NCI-H2081 treated with DMSO at 0.1 percent for 48 hours (cell line): ENCODE results near the gene MAPKAPK5.
A peak's percentile ranks its signal among the peaks of the same experiment; 100 is the strongest.
"Not testable (repeated sequence)": the region's sequence is repeated elsewhere in the genome, so short reads cannot be mapped to it uniquely, and the experiment has no call there.

Source experiments
- DNase-seq: peaks from one replicate; lab custom pipeline; 2025; lab: John Stamatoyannopoulos, UW

MAPKAPK5 gene, protein sequence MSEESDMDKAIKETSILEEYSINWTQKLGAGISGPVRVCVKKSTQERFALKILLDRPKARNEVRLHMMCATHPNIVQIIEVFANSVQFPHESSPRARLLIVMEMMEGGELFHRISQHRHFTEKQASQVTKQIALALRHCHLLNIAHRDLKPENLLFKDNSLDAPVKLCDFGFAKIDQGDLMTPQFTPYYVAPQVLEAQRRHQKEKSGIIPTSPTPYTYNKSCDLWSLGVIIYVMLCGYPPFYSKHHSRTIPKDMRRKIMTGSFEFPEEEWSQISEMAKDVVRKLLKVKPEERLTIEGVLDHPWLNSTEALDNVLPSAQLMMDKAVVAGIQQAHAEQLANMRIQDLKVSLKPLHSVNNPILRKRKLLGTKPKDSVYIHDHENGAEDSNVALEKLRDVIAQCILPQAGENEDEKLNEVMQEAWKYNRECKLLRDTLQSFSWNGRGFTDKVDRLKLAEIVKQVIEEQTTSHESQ

DNA sequence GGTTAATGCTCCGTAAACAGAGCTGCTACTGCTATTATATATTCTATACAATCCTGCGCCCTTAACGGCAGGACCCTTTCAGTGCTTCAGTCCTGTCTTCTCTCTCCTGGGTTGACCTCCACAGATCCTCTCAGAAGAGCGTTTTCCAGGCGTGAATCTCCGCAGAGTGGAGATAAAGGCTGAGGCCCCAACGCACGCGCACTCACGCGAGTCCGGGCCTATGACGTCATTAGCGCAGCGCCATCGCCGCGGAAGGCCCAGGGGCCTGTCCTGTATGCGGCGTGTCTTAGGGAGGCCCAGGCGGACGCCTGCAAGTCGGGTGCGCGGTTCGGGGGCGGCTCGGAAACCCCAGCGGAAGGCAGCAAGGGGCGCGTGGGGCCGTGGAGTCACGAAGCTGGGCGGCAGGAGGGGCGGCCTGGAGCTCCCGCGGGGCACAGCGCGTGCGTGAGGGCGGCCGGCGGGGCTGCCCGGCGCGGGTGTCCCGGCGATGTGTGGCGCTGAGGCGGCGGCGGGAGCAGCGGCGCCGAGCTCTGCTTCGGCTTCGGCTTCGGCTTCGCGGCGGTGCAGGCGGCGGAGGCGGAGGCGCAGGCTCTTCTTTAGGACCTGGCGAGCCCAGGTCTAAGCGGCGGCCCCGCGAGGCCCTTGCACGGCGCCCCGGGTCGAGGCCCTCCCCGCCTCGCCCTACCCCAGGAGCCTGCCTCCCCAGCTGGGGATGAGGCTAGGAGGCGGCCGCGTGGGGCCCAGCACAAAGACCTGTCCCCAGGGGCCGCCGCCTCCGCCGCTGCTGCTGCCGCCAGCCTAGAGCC is at the start of gene MAPKAPK5:
Gene MAPKAPK5, plus strand, starts transcription at position 479 of the 806 bp plus-strand sequence. CDS start 506 bp downstream, outside the sequence.
- peak; percentile 80 for DNase-seq

- no peak for DNase-seq
Observed at GRCh38 chr12:111792856-111793235, 49.2 kb upstream of the MAPKAPK5 start.

DNA sequence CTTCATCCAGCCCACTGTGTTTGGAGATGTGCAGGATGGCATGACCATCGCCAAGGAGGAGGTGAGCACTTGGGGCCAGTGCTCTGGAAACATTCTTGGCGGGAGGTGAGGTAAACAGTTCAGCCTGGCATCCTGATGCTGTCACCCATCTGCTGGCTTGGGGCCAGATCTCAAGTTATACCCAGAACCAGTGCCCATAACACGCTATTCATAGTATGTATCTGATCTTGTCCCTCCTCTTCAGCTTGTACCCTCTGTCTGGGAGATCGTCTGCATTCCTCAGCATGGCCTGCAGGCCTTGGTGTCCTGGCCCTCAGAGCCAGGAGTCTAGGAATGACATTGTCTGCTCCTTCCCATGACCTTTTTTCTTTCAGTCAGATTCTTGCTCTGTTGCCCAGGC is 43.8 kb upstream of the MAPKAPK5 start:
- DNase-seq: no peak

DNA sequence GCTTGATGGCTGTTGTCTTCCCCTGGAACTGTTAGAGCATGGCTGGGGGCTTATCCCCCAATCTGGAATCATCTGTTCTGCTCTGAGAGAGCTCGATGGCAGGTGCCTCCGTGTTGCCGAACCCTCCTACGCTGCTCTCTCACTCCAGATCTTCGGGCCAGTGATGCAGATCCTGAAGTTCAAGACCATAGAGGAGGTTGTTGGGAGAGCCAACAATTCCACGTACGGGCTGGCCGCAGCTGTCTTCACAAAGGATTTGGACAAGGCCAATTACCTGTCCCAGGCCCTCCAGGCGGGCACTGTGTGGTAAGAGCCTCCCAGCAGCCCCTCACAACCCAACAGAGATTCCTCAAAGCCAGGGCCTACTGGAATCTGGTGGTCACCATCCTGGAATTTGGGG is 42.3 kb upstream of the MAPKAPK5 start:
- DNase-seq: no peak

DNA sequence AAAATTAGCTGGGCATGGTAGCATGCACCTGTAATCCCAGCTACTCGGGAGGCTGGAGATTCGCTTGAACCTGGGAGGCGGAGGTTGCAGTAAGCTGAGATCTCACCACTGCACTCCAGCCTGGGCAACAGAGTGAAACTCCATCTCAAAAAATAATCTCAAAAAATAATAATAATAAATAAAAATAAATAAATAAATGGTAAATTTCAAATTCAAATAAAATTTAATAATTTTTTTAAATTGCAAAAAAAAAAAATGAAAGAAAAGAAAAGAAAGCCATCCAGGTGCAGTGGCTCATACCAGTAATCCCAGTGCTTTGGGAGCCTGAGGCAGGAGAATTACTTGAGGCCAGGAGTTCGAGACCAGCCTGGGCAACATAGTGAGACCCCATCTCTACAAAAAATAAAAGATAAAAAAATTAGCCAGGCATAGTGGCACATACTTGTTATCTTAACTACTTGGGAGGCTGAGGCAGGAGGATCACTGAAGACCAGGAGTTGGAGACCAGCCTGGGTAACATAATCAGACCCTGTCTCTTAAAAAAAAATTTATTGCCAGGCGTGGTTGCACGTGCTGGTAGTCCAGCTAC is 38.9 kb upstream of the MAPKAPK5 start:
- no peak for DNase-seq

DNA sequence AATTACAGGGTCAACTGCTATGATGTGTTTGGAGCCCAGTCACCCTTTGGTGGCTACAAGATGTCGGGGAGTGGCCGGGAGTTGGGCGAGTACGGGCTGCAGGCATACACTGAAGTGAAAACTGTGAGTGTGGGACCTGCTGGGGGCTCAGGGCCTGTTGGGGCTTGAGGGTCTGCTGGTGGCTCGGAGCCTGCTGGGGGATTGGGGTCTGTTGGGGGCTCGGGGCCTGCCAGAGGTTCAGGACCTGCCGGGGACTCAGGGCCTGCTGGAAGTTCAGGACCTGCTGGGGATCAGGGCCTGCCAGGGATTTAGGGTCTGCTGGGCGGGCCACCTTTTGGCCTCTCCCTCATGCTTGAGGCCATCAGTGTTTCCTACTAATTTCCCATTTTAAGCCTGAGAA is 38.2 kb upstream of the MAPKAPK5 start:
- no peak for DNase-seq

GRCh38 chr12:111806304-111806703 is 35.7 kb upstream of the MAPKAPK5 start:
- no peak for DNase-seq

DNA sequence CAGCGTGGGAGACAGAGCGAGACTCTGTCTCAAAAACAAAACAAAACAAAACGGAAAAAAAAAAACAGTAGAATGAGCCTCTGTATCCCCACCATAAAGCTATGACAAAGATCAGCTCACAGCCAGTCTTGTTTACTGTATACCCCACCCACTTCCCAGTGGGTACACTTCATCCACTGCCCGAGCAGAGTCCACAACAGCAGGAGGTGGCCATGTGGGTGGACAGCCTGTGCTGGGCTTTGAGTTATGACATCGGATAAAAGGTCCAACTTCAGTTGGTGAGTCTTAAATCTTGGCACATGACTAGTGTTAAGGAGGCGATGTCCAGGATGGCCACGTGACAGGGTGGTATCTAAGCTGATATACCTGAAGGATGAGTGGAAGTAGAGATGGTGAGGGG is 34.8 kb upstream of the MAPKAPK5 start:
- no peak for DNase-seq

GRCh38 chr12:111812881-111813741 is 28.9 kb upstream of the MAPKAPK5 start:
- peak; percentile 62 for DNase-seq

- no peak for DNase-seq
Observed at GRCh38 chr12:111816065-111816615, 25.9 kb upstream of the MAPKAPK5 start.

DNA sequence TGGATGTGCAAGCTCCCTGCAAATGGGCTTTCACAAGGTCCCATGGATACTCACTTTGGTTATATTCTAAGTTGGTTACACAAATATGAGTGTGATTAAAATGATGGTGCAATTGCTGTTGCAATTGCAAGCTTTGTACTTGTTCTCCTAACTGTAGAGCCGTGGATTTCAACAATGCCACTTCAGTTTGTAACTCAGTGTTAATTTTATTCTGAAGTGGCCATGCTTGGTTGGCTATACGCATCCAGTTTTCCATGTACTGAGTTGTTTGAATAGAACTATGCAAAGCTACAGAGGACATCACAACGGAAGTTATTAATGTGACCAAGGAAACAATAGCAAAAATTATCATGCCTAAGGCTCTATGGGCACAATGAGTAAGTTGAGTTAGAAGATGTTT is 25.1 kb upstream of the MAPKAPK5 start:
- not testable (repeated sequence) for DNase-seq

DNA sequence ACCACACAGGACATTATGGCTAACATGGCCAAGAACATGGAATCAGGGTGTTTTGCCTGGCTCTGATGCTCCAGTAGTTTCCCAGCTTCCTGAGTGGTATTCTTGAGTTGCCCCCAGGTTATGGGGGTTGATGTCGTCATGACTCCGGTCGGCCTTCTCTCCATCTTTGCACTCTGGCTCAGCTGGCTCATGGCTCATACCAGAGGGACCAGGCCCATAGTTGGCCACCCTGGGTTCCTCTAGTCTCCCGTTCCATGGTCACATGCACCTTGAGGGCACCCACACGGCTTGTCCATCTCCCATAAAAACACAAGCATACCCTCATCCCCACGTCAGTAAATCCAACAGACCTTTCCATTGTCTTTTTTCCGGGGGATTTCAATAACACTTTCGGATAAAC is 23.7 kb upstream of the MAPKAPK5 start:
- no peak for DNase-seq

GRCh38 chr12:111819191-111820158 is 22.6 kb upstream of the MAPKAPK5 start:
- peak; percentile 62 for DNase-seq

- DNase-seq: not testable (repeated sequence)
Observed at GRCh38 chr12:111820828-111821227, 21.2 kb upstream of the MAPKAPK5 start.

- DNase-seq: no peak
Observed at GRCh38 chr12:111822886-111823285, 19.1 kb upstream of the MAPKAPK5 start.

DNA sequence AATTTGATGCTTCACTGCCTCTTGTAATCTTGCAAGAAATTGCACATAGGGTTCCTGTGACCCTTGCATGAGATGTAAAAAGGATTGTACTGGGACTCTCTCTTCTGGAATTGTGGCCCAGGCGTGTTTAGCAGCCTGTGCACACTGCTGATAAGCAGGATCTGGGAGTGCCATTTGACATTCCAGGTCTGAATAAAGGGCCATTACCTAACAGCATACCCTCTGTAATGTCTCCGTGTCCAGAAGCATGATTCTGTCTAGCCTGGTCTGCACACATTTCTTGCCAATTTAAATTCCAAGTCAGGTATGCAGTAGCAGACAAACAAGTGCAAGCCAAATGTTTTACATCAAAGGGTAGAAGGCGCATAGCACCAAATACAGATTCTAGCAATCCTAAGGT is 18.1 kb upstream of the MAPKAPK5 start:
- no peak for DNase-seq

GRCh38 chr12:111824312-111824711 is 17.7 kb upstream of the MAPKAPK5 start:
- DNase-seq: not testable (repeated sequence)

GRCh38 chr12:111825509-111825908 is 16.5 kb upstream of the MAPKAPK5 start:
- no peak for DNase-seq

- DNase-seq: no peak
Observed at GRCh38 chr12:111826316-111826715, 15.7 kb upstream of the MAPKAPK5 start.

- no peak for DNase-seq
Observed at GRCh38 chr12:111826992-111827391, 15.0 kb upstream of the MAPKAPK5 start.
